ENCODE measurements around the gene ZNF442.
"Not testable (repeated sequence)": the region's sequence is repeated elsewhere in the genome, so short reads cannot be mapped to it uniquely, and the experiment has no call there.

The ZNF442 gene

GRCh38 chr19:12325690-12326089 lies 39.8 kb downstream of the ZNF442 start:
- DNase-seq: no peak

- no peak for DNase-seq
Observed at GRCh38 chr19:12318782-12319413, 46.6 kb downstream of the ZNF442 start.

GRCh38 chr19:12314553-12314952 lies 50.9 kb downstream of the ZNF442 start:
- no peak for DNase-seq

DNA sequence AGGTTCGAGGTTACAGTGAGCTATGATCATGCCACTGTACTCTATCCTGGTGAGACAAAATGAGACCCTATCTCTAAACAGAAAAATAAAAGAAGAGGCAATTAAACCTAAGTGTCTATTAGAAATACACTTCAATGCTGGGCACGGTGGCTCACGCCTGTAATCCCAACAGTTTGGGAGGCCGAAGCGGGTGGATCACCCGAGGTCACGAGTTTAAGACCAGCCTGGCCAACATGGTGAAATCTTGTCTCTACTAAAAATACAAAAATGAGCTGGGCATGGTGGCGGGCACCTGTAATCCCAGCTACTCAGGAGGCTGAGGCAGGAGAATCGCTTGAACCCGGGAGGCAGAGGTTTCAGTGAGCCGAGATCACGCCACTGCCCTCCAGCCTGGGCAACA lies 56.6 kb downstream of the ZNF442 start:
- not testable (repeated sequence) for DNase-seq

All from stimulated activated CD8-positive, alpha-beta memory T cell treated with anti-CD3 and anti-CD28 coated beads, Interleukin-4, amount 100 ng/mL, for 48 hours (primary cell).